H1 (cell line): Measurements from ENCODE around the gene LRIT2. TPM values are rescaled to one million over a fixed set of nuclear protein-coding genes. Genes with fewer than 3 reads are reported as not detected.

Experiments
- CTCF ChIA-PET: fragments of 300-600 bp; sonication (Branson Sonifier 250); formaldehyde crosslinking; loops from one replicate; lab custom pipeline; 2021; ENCODE audit not compliant: partially characterized antibody; lab: Charles Lee
- POLR2A ChIA-PET: fragments of 300-600 bp; sonication (Branson Sonifier 250); formaldehyde crosslinking; loops from one replicate; lab custom pipeline; 2021; ENCODE audit warnings: inconsistent platforms; ENCODE audit not compliant: partially characterized antibody; lab: Charles Lee
- DNase-seq, 2 experiments: peaks; one replicate each; pipeline versions ENCODE4 v3.0.0 to v3.0.0-alpha.2; 2010 to 2022; ENCODE audit warnings: low spot score in 2 of 2, low read depth in 1 of 2, mixed read lengths in 1 of 2
- FAIRE-seq: peaks from 2 replicates; lab custom pipeline; 2011; peaks lifted over from hg19 to GRCh38; lab: Jason Lieb, UNC
- H2AFZ ChIP-seq: 2 replicates; pipeline ENCODE4 v1.8.1; 2012; ENCODE audit warnings: low read length, inconsistent platforms
- H2AK5ac ChIP-seq: 2 replicates; pipeline ENCODE4 v1.6.1; 2013; ENCODE audit warnings: low read depth, low read length
- H2BK120ac ChIP-seq: replicated peaks from 2 replicates; pipeline ENCODE3; 2013; ENCODE audit warnings: low read depth, low read length, inconsistent platforms
- H2BK12ac ChIP-seq: 2 replicates; pipeline ENCODE4 v1.6.1; 2013; ENCODE audit warnings: low read depth, low read length
- H2BK15ac ChIP-seq: 2 replicates; pipeline ENCODE4 v1.6.1; 2013; ENCODE audit warnings: low read length
- H2BK20ac ChIP-seq: 2 replicates; pipeline ENCODE4 v1.6.1; 2013; ENCODE audit warnings: low read length
- H2BK5ac ChIP-seq: 2 replicates; pipeline ENCODE4 v1.6.1; 2013; ENCODE audit warnings: low read depth, low read length
- H3K14ac ChIP-seq: 2 replicates; pipeline ENCODE4 v1.6.1; 2013; ENCODE audit warnings: inconsistent platforms; ENCODE audit not compliant: insufficient read length
- H3K18ac ChIP-seq: 2 replicates; pipeline ENCODE4 v1.6.1; 2013; ENCODE audit warnings: low read length; ENCODE audit errors: extremely low read depth
- H3K23ac ChIP-seq: 2 replicates; pipeline ENCODE4 v1.6.1; 2013; ENCODE audit warnings: inconsistent platforms; ENCODE audit not compliant: insufficient read length
- H3K23me2 ChIP-seq: 2 replicates; pipeline ENCODE4 v1.6.1; 2013; ENCODE audit warnings: low read depth, low read length
- H3K27ac ChIP-seq: 2 replicates; pipeline ENCODE4 v1.6.1; 2011; ENCODE audit warnings: low read depth, low read length, inconsistent platforms
- H3K27me3 ChIP-seq, 4 experiments: replicated peaks in 1 of 4; 1 replicate in 1 of 4; 2 replicates in 3 of 4; pipeline versions ENCODE4 v1.6.1 to v1.8.1; 2011 to 2013; ENCODE audit warnings: low read length in 3 of 4, mild to moderate bottlenecking in 3 of 4, inconsistent platforms in 2 of 4, mixed read lengths in 2 of 4, moderate library complexity in 1 of 4; ENCODE audit not compliant: control insufficient read depth in 3 of 4, insufficient read depth in 3 of 4; ENCODE audit errors: extremely low read depth in 1 of 4
- H3K36me3 ChIP-seq, 4 experiments: 2 replicates each; pipeline versions ENCODE4 v1.6.1 to v1.8.1; 2011 to 2013; ENCODE audit warnings: mild to moderate bottlenecking in 4 of 4, low read length in 3 of 4, moderate library complexity in 2 of 4, control low read depth in 1 of 4, inconsistent platforms in 1 of 4; ENCODE audit not compliant: insufficient read depth in 4 of 4, control insufficient read depth in 2 of 4
- H3K4ac ChIP-seq: replicated peaks from 2 replicates; pipeline ENCODE3; 2013; ENCODE audit warnings: low read length, low read depth, mixed read lengths, inconsistent platforms; ENCODE audit not compliant: insufficient read length
- H3K4me1 ChIP-seq, 4 experiments: replicated peaks in 1 of 4; 1 replicate in 1 of 4; 2 replicates in 3 of 4; pipeline versions ENCODE4 v1.6.1 to v1.8.1; 2011 to 2013; ENCODE audit warnings: low read length in 3 of 4, inconsistent platforms in 2 of 4, mixed read lengths in 1 of 4; ENCODE audit not compliant: insufficient read depth in 4 of 4, control insufficient read depth in 3 of 4
- H3K4me2 ChIP-seq, 2 experiments: 2 replicates each; pipeline versions ENCODE4 v1.6.1 to v1.8.1; 2011 to 2013; ENCODE audit warnings: low read depth in 2 of 2, low read length in 2 of 2, control low read depth in 1 of 2, inconsistent platforms in 1 of 2, mild to moderate bottlenecking in 1 of 2; ENCODE audit not compliant: insufficient read depth in 1 of 2
- H3K4me3 ChIP-seq, 4 experiments: fragments of 200-600, 300-600 bp in 1 of 4; sonication (generic), shearing (Covaris generic), sonication (Bioruptor Twin) in 1 of 4; 2 replicates each; pipeline versions ENCODE4 v1.5.1 to v1.8.1; 2011 to 2016; ENCODE audit warnings: low read length in 4 of 4, low read depth in 3 of 4, control low read depth in 2 of 4, inconsistent platforms in 2 of 4, mild to moderate bottlenecking in 2 of 4, mixed read lengths in 1 of 4, moderate library complexity in 1 of 4; ENCODE audit not compliant: insufficient read depth in 2 of 4; ENCODE audit errors: extremely low read depth in 1 of 4
- H3K56ac ChIP-seq: replicated peaks from 2 replicates; pipeline ENCODE3; 2013; ENCODE audit warnings: low read depth, mild to moderate bottlenecking, mixed read lengths, low read length, inconsistent platforms; ENCODE audit not compliant: insufficient read length
- H3K79me1 ChIP-seq: 2 replicates; pipeline ENCODE4 v1.6.1; 2013; ENCODE audit warnings: low read depth, low read length, control low read depth
- H3K79me2 ChIP-seq, 2 experiments: 2 replicates each; pipeline versions ENCODE4 v1.6.1 to v1.8.1; 2012 to 2013; ENCODE audit warnings: low read length in 2 of 2, mild to moderate bottlenecking in 2 of 2, inconsistent platforms in 1 of 2; ENCODE audit not compliant: insufficient read depth in 2 of 2, control insufficient read depth in 1 of 2
- H3K9ac ChIP-seq, 4 experiments: replicated peaks in 1 of 4; 1 replicate in 1 of 4; 2 replicates in 3 of 4; pipeline versions ENCODE4 v1.6.1 to v1.8.1; 2011 to 2013; ENCODE audit warnings: low read depth in 3 of 4, low read length in 3 of 4, control low read depth in 2 of 4, mild to moderate bottlenecking in 2 of 4, moderate library complexity in 2 of 4, inconsistent platforms in 1 of 4; ENCODE audit errors: extremely low read depth in 1 of 4
- H3K9me3 ChIP-seq, 2 experiments: 2 replicates each; pipeline versions ENCODE4 v1.6.1 to v1.8.1; 2012 to 2013; ENCODE audit warnings: mild to moderate bottlenecking in 2 of 2, moderate library complexity in 2 of 2, control low read depth in 1 of 2, inconsistent platforms in 1 of 2, low read depth in 1 of 2, low read length in 1 of 2, mixed read lengths in 1 of 2; ENCODE audit not compliant: insufficient read depth in 2 of 2
- H4K20me1 ChIP-seq, 2 experiments: replicated peaks in 1 of 2; 2 replicates each; pipeline versions ENCODE3 to v1.8.1; 2011 to 2013; ENCODE audit warnings: inconsistent platforms in 2 of 2, low read length in 2 of 2, mild to moderate bottlenecking in 1 of 2; ENCODE audit not compliant: insufficient read depth in 2 of 2, control insufficient read depth in 1 of 2
- H4K5ac ChIP-seq: 2 replicates; pipeline ENCODE4 v1.6.1; 2013; ENCODE audit warnings: low read length, low read depth, mixed read lengths, inconsistent platforms; ENCODE audit not compliant: insufficient read length
- H4K8ac ChIP-seq: 2 replicates; pipeline ENCODE4 v1.8.0; 2013; ENCODE audit warnings: mild to moderate bottlenecking, moderate library complexity, low read length, inconsistent platforms; ENCODE audit not compliant: insufficient read depth; ENCODE audit errors: extremely low read depth
- H4K91ac ChIP-seq: replicated peaks from 2 replicates; pipeline ENCODE3; 2013; ENCODE audit warnings: low read length, mixed read lengths, inconsistent platforms; ENCODE audit not compliant: insufficient read length
- CHD1 ChIP-seq: IDR thresholded peaks from 2 replicates; pipeline ENCODE4 v1.6.1; 2012; ENCODE audit warnings: low read depth, low read length, improper control_type of control experiment
- GTF2F1 ChIP-seq: IDR thresholded peaks from 2 replicates; pipeline ENCODE4 v1.6.1; 2012; ENCODE audit warnings: low read depth, low read length, improper control_type of control experiment, borderline replicate concordance
- POLR2A ChIP-seq, 2 experiments: IDR thresholded peaks; 1 replicate in 1 of 2; 2 replicates in 1 of 2; pipeline ENCODE4 v1.6.1; 2011; ENCODE audit warnings: low read depth in 2 of 2, low read length in 2 of 2, mild to moderate bottlenecking in 2 of 2; ENCODE audit errors: control extremely low read depth in 1 of 2
- RBBP5 ChIP-seq: IDR thresholded peaks from 2 replicates; pipeline ENCODE4 v1.7.1; 2012; ENCODE audit warnings: low read depth, mild to moderate bottlenecking, inconsistent platforms, low read length, moderate library complexity, borderline replicate concordance
- RFX5 ChIP-seq: IDR thresholded peaks from 2 replicates; pipeline ENCODE4 v1.6.1; 2011; ENCODE audit warnings: low read depth, low read length, improper control_type of control experiment, borderline replicate concordance
- TBP ChIP-seq: IDR thresholded peaks from 2 replicates; pipeline ENCODE4 v1.6.1; 2011; ENCODE audit warnings: low read depth, low read length, improper control_type of control experiment
- WGBS, 2 experiments: shearing (Covaris generic) in 1 of 2; methylation state at CpG; one replicate each; pipeline versions ENCODE4 v1.1.6 to v1.1.7; 2013 to 2015; ENCODE audit warnings: low lambda C conversion rate in 2 of 2, mixed read lengths in 2 of 2, inconsistent platforms in 1 of 2, low coverage in 1 of 2, missing lambda C conversion rate in 1 of 2; ENCODE audit not compliant: insufficient replicate concordance in 2 of 2, insufficient coverage in 1 of 2, insufficient read length in 1 of 2; ENCODE audit errors: extremely low coverage in 1 of 2, missing lambda C conversion rate in 1 of 2; 5-methylcytosine and 5-hydroxymethylcytosine counted together
- polyA plus RNA-seq, 7 experiments: library from polyadenylated mRNA; depleted of rRNA in 3 of 7; stranded (reverse) in 5 of 7; unstranded in 2 of 7; fragments of >200 nt in 5 of 7; fragments of 200-250 nt in 2 of 7; gene quantifications; 1 replicate in 5 of 7; 2 replicates in 1 of 7; 4 replicates in 1 of 7; pipeline versions ENCODE4 v1.2.1 to v1.2.3, GENCODE V29; 2011 to 2013; ENCODE audit warnings: missing spikeins in 2 of 7, mixed read lengths in 2 of 7
- total RNA-seq: library from RNA; stranded (reverse); fragmentation: NEBNext Ultra II Directional; extraction: Animal tissue kit (Norgen Biotek cat#: 25700); gene quantifications from 2 replicates; pipeline ENCODE4 v1.2.1, GENCODE V29; 2021
- TF ChIP-seq, protein P1 (sequence below): IDR thresholded peaks from 2 replicates; pipeline ENCODE4 v1.6.1; 2012; ENCODE audit warnings: low read length, inconsistent platforms

The LRIT2 gene
- total and polyA plus RNA-seq, 2 of the 8 experiments (the other 6 are each of a cell fraction or from before 2014, with no cell fraction given): not detected

DNA sequence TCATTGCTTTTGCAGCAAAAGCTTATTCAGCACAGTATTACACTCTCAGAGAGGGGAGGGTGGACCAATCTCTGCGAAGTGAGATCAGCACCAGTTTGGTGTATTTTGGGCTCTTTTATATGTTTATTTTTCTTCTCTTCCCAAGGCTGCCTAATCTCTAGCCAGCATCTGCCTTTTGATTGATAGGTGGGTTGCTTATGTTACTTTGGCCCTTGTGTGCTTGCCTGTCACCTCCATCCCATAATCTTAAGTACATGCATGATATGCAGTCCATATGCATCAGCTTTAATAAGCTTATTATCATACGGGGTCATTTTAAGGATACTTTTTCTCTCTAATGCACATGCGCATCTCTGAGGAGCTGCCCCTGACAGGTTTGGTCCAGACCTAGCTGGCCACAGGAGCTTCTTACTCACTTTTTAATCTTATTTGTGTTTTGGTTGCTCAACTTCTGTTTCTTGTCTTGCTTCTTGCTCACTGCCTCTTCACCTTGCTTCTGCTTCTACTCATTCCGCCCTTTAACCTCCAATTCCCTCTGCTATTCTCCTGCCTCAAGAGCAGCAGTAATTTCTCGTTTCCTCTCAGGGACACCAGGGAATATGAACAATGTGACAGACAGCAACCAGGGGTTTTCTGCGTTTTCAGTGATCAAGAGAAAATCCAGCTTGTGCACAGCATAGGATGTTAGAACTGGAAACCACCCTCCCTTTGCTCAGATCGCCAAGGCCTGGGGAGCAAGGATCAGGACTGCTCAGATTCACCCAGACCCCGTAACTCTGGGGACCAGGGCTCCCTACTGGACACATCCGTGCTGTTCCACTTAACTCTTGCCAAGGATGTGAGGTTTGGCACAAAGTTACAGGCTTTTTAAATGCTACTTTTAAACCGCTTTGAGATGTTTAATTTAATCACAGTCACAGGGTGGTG, 29.5 kb upstream of the LRIT2 start:
- no peak overlapping the region for H3K4ac ChIP-seq
- no peak overlapping the region for H4K5ac ChIP-seq
- no peaks in the 10 kb centered on the region for H3K23me2 ChIP-seq
- no peaks in the 10 kb centered on the region for H3K36me3 ChIP-seq
- H4K91ac ChIP-seq: no peak overlapping the region
- no peak overlapping the region for H3K18ac ChIP-seq
- H3K9me3 ChIP-seq: peaks cover 0 to 4% of the 10 kb centered on the region in 2 experiments; a peak in 1 of 4 replicates
- no peak overlapping the region for H3K56ac ChIP-seq
- H3K27ac ChIP-seq: no peak overlapping the region
- WGBS, 2 experiments: 84% methylated on average over 10 of the region's 10 CpGs; no CpG with 5 or more reads in 1 of the 2 experiments
- H3K9ac ChIP-seq: no peak overlapping the region
- peaks cover 0 to 8% (median 8%) of the 10 kb centered on the region in 4 experiments; a peak in 6 of 7 replicates for H3K27me3 ChIP-seq
- H2BK120ac ChIP-seq: no peak overlapping the region
- H3K4me2 ChIP-seq: no peak overlapping the region
- H2AK5ac ChIP-seq: no peak overlapping the region
- no peak overlapping the region for H2AFZ ChIP-seq
- DNase-seq: no peak
- H4K8ac ChIP-seq: no peak overlapping the region
- H2BK20ac ChIP-seq: no peak overlapping the region
- no peak overlapping the region for H3K14ac ChIP-seq
- H3K23ac ChIP-seq: no peak overlapping the region
- no peak for FAIRE-seq
- no peak overlapping the region for H2BK15ac ChIP-seq
- H2BK5ac ChIP-seq: no peak overlapping the region
- ChIA-PET CTCF (interaction anchor here (0.5 to 4.8 kb wide), 11 partner anchors 9 to 467 kb away, joined by 3 to 102 read pairs (median 4); partner anchors contain the start of genes LRIT1 and RGR), POLR2A (no interaction called here)
- H3K4me3 ChIP-seq: no peak overlapping the region
- H2BK12ac ChIP-seq: no peak overlapping the region
- no peaks in the 10 kb centered on the region for H3K4me1 ChIP-seq
- no peaks in the 10 kb centered on the region for H4K20me1 ChIP-seq
- TF ChIP-seq GTF2F1: no peak
- no peak for TF ChIP-seq CHD1
- no peak for TF ChIP-seq RBBP5
- no peak for TF ChIP-seq POLR2A (IDR thresholded peaks at IDR 0.05; ENCODE audit: control extremely low read depth in 1 of 2, low read depth in 2 of 2, low read length in 2 of 2)
- no peak for TF ChIP-seq TBP
- TF ChIP-seq, protein P1, sequence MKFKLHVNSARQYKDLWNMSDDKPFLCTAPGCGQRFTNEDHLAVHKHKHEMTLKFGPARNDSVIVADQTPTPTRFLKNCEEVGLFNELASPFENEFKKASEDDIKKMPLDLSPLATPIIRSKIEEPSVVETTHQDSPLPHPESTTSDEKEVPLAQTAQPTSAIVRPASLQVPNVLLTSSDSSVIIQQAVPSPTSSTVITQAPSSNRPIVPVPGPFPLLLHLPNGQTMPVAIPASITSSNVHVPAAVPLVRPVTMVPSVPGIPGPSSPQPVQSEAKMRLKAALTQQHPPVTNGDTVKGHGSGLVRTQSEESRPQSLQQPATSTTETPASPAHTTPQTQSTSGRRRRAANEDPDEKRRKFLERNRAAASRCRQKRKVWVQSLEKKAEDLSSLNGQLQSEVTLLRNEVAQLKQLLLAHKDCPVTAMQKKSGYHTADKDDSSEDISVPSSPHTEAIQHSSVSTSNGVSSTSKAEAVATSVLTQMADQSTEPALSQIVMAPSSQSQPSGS: no peak
- TF ChIP-seq RFX5: no peak
- TF ChIP-seq, all 59 proteins: peak for 0
- no peaks in the 10 kb centered on the region for H3K79me2 ChIP-seq
- H3K79me1 ChIP-seq: no peaks in the 10 kb centered on the region
